GM21528 (cell line): ENCODE measurements around the gene APBA2.
"Not testable (repeated sequence)": the region's sequence is repeated elsewhere in the genome, so short reads cannot be mapped to it uniquely, and the experiment has no call there.

Experiments
- ATAC-seq: cut with Tn5 transposase; IDR thresholded peaks from one replicate; pipeline ENCODE4 v1.9.1; 2021; ENCODE audit warnings: mild to moderate bottlenecking, moderate library complexity; ENCODE audit not compliant: unreplicated experiment, low FRiP score

APBA2 gene

DNA sequence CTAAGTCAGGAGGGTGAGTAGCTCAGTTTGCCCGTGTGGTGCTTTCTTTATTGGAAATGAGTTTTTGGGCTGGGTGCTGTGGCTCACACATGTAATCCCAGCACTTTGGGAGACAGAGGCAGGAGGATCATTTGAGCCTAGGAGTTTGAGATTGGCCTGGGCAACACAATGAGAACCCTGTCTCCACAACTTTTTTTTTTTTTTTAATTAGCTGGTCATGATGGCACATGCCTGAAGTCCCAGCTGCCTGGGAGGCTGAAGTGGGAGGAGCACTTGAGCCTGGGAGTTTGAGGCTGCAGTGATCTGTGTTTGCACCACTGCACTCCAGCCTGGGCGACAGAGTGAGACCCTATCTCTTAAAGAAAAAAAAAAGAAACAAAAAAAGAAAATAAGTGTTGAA lies 208.9 kb downstream of the APBA2 start:
- ATAC-seq = no peak

DNA sequence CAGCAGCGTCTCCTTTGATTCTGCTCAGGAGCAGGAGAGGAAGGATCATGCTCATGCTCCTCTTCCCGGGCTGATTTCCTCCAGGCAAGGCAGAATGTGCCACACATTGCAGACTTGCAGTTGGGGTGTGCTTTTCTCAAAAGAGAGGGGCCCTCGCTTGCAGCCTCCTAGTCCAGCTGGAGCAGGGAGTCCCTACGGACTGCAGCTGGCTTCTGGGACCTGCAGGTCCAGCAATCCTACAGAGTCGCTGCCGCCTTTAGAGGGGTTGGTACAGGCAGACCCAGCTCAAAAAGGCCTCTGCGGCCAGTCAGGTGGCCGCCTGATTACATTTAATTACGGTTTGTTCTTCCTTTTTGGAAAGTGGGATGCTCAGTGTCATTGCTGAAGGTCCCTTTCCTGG lies 210.0 kb downstream of the APBA2 start:
- ATAC-seq = no peak

DNA sequence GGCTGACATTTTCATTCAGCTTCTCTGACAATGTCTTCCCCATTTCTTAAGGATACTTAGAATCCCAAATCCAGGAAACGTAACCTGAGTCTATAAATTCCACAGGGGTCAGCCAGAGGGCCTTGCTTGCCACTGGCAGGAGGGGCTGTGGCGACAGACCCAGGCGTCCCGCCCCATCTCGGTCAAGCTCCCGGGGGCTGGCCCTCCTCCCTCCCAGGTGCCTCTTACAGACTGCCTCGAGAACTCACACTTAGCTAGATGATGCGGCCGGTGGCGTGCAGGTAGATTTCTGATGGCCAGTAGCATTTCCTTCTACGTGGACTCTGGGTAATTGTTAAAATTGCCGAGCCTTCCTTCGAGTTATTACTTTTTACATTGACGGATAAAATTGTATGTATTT lies 211.4 kb downstream of the APBA2 start:
- no peak for ATAC-seq

DNA sequence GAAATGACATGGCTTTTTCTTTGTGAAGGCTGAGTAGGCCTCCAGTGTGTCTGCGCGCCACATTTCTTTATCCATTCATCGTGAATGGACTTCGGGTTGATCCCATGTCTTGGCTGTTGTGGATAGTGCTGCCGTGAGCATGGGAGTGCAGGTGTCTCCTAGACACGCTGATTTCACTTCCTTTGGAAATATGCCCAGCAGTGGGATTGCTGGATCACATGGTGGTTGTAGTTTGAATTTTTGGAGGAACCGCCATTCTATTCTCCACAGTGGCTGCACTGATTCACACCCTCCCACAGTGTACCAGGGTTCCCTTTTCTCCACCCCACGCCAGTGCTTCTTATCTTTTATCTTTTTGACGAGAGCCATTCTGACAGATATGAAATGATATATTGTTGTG lies 212.2 kb downstream of the APBA2 start:
- ATAC-seq = no peak

DNA sequence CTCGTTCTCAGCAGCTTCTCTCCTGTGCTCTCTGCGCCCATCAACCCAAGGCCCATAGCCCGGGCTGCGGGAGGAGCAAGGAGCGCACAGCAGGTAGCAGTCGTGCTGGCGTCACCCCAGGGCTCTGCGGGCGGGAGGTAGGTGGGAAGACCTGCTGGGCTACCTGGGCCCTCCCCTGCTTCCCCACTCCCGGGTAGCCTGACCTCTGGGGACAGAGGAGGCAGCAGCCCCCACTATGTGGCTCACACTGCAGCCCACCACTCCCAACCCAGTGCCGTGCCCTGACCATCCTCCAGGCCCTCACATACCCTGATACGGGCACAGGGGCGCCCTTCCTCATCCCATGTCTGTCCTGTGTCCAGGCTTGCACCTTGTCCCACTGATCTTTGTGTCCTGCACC lies 212.9 kb downstream of the APBA2 start:
- ATAC-seq = no peak

DNA sequence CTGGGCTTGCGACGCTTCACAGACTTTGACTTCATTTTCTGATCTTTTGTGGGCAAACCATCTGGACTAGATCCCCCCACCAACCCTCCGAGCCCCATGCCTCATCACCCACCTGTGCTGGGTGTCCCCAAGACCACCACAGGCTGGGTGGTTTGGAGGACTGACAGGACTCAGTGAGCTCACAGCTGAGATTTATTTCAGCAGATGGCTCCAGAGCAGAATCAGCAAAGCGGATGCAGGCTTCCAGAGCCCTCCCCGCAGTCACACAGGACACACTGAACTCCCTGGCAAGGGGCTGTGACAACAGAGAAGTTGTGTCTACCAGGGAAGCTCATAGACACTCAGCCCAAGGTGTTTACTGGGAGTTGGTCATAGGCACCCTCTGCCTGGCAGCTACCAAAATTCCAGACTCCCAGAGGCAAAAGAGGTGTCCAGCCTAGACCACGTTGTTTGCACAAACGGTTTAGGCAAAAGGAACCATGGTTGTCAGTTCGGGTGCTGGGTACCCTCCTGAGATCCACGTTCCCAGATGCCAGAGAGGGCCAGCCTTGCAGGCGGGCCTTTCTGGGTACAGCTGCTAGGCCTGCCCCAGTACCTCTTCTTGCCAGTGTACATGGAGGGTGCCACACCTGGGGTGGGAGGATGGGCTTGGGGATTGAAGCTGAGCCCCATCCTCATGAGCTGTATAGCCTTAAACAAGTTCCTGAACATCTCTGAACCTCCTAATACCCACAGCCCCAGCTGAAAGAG lies 213.5 kb downstream of the APBA2 start:
- no peak for ATAC-seq

DNA sequence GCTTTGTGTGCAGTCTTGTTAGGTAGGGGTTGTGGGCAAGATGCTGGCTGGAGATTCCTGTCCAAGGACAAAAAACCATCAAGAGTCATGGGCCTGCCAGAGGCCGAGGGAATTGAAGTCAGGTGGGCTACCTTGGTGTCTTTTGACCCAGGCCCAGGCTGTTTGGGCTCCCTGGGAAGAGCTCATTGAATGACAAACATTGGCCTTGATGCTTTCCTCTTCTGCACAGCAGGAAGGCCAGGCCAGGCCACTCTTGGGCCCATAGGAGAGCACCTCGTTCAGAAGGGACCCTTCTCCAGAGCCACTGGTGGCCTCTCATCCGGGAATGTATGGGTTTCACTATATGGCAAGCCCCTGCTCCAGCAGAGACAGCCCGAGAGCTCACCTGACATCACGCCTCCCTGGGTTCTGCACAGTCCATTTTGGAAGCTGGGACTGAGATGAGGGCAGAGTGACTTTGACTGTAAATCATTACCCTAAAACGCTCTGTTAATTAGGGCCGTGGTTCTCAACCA lies 214.8 kb downstream of the APBA2 start:
- no peak for ATAC-seq

DNA sequence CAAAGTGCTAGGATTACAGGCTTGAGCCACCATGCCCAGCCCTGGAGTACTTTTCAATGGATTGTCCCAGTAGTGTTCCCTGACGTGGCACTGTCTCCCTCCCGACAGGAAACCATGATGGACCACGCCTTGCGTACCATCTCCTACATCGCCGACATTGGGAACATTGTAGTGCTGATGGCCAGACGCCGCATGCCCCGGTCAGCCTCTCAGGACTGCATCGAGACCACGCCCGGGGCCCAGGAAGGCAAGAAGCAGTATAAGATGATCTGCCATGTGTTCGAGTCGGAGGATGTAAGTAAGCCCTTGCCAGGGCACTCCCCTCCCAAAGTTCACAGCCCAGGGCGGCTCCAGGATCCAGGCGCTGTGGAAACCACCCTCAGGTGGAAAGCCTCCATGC lies 215.7 kb downstream of the APBA2 start:
- ATAC-seq = no peak

DNA sequence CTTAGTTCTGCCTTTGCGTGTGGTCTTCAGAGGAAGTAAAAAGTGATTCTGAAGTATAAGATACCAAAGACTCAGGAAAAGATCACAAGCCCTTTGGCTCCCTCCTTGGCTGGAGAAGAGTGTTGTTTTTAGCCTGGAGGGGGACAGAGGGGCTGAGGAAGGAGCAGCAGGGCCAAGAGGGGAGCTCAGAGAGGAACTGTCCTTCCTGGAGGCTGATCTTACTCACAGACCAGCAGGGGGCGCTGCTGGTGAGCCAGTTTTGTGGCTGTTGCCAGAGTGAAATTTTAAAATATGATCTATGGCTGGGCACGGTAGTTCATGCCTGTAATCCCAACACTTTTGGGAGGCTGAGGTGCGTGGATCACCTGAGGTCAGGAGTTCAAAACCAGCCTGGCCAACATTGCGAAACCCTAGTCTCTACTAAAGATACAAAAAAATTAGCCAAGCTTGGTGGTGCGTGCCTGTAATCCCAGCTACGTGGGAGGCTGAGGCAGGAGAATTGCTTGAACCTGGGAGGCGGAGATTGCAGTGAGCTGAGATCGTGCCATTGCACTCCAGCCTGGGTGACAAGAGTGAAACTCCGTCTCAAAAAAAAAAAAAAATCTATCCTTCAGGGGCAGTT lies 216.5 kb downstream of the APBA2 start:
- ATAC-seq = not testable (repeated sequence)

DNA sequence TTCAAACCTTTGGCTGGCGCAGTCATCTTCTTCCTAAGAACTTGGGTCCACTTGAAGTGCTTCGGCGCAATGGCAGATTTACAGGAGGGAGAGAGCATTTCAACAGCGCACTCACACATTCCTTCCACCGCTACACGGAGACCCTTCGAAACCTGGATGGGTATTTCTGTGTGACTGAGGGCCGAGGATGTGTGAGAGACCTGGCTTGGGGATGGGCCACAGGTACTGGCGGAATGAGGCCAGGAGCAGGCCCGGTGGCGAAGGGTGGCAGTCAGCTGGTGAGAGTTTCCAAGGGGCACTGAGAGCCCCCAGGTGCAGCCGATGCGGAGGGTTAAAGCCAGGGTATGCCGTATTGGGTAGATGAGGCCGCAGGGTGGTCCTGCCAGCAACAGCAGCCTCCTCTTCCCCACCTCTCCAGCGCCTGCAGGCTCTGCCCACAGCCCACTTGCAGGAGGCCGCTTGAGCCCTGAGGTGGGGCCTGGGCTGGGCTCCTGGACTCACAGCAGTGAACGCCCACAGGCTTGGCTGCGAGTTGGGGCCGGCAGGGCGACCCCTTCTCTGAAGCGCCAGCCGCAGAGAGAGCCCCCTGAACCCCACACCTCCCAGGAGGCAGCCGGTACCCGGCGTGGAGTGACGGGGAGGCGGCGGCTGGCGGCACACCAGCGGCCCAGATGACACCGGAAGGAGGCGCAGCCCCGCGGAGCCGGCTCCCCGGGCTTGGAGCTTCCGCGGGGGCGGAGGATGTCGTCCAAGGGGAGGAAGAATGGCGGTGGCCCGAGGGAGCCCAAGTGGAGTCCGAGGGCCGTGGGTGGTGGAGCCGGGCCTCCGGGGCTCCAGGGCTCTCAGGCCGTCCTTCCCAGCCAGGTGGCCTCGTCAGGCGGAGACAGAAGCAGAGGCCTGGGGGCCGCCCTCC lies 217.4 kb downstream of the APBA2 start:
- no peak for ATAC-seq

DNA sequence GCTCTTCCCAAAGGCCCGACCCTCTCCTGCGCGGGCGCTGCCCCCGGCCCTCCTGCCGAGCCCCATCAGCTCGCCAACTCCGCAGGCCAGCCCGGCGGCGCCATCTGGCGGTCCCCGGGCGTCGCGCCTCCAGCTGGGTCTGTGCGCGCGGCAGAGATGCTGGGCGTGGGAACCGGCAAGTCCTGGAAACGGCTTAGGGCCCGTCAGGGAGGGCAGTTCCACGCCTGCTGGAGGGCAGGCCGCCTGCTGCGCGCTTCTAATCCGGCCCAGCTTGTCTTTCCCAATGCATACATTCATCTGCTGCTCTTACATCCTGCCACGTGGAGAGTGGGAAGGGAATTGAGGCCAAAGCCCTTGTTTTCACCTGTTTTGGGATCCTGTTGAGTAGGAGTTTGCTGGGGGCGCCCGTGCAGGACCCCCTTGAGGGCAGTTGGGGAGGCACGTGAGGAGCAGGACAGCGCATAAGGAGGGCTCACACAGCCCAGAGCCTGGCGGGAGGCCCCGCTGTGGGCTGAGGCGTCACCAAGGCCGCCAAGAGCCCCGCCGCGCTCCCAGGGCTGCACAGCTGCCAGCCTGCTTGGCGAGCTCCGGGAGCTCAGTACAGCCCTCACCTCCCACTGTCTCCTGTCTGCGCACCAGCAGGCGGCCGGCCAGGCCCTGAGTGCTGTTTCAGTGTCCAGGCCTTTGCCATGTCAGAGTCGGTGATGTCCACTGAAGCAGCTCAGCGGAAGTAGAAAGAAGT lies 218.2 kb downstream of the APBA2 start:
- ATAC-seq = no peak

DNA sequence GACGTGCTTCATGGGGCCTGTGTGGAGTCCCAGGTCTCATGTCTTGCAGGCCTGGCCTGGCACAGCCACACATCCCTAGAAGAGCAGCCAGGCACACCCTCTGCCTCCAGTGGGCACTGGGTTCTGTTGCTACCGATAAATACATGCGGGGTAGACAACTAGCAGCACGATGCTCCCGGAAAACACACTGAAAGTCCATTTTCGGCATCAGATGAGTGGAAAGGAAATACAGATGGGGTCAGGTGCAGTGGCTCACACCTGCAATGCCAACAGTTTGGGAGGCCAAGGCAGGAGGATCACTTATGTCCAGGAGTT lies 218.7 kb downstream of the APBA2 start:
- no peak for ATAC-seq

DNA sequence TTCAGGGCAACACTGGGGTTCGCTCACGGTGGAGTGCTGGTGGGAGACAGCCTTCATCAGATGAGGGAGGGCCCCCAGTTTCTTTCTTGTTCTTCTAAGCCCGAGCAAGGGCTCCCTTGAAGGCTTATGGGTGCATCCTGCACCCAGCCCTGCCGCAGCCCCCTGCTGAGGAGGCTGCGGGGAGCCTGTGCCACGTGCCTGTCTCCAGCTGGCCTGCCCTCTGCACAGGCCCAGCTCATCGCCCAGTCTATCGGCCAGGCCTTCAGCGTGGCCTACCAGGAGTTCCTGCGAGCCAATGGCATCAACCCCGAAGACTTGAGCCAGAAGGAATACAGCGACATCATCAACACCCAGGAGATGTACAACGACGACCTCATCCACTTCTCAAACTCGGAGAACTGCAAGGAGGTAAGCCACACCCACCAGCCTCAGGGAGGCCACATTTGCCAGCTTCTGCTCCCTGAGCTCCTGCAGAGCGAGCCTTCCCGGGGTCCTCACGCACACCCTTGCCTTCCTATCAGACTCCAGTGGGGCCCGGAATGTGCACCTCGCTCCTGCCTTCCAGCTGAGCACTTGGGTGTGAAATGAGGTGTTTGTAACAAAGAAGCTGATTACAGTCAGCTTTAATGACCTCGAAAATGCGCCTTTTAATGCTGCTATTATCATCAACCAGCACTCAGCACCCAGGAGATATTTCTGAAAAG lies 219.5 kb downstream of the APBA2 start:
- ATAC-seq = no peak

DNA sequence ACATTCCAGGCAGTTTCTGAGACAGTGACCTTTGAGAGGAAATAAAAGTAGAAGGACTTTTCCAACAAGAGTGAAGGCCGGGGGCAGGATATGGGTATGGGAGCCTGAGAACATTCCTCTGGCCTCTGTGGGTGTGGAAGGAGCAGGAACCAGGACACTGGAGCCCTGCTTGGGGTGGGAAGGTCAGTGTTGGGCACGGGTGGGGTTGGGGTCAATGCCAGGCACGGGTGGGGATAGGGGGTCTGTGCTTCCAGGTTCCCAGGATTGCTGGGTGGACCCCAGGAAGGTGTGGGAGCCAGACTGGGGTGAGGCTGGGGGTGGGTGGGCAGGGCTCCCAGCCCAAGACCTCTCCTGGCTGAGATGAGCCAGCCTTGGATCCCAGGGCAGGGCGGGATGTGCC lies 220.3 kb downstream of the APBA2 start:
- ATAC-seq = no peak

DNA sequence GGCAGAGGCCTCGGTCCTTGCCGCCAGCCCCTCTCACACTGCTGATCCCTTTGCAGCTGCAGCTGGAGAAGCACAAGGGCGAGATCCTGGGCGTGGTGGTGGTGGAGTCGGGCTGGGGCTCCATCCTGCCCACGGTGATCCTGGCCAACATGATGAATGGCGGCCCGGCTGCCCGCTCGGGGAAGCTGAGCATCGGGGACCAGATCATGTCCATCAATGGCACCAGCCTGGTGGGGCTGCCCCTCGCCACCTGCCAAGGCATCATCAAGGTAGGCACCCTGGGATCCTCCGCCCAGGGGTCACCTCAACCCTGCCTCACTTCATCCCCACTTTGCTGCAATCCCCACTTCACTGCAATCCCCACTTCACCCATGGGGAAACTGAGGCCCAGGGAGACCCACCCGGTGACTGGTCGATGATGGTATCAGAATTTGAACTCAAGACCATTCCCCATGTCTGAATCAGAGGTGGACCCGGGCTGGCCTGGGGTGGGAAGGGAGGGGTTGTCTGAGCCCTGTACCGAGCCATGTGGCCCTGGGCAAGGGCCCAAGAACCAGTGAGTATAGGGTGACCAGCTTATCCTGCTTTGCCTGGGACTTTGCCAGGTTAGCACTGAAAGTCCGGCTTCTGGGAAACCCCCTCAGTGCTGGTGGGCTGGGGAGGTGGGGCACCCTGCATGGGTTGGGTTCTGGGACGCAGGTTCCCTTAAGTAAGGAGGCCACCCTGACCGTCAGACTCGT lies 220.9 kb downstream of the APBA2 start:
- ATAC-seq = no peak

DNA sequence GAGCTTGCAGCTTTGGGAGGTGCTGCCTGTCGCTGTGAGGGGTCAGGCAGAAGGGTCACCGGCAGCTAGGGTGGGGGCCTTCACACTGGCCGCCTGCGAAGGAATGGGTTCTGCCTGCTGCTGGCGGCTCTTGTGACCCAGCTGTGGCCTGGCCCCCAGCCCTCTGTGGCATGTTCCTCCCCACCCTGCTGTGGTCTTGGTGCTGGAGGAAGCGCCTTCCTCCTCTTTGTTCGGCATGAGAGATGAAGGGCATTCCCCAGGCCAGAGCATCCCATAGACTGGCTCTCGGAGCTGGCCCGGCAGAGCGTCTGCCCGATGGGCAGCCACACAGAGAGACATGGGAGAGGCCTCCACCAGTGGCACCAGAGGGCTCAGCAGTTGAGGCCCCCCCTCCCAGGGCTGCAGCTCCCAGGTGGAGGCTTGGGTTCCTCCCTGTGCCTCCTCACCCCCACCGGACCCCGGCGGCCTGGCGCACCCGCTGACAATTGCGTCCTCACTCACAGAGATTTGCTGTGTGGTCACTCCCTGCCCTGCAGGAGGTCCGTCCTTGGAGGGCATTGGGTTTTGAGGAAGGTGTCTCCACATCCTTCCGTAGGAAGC lies 221.6 kb downstream of the APBA2 start:
- ATAC-seq = no peak

DNA sequence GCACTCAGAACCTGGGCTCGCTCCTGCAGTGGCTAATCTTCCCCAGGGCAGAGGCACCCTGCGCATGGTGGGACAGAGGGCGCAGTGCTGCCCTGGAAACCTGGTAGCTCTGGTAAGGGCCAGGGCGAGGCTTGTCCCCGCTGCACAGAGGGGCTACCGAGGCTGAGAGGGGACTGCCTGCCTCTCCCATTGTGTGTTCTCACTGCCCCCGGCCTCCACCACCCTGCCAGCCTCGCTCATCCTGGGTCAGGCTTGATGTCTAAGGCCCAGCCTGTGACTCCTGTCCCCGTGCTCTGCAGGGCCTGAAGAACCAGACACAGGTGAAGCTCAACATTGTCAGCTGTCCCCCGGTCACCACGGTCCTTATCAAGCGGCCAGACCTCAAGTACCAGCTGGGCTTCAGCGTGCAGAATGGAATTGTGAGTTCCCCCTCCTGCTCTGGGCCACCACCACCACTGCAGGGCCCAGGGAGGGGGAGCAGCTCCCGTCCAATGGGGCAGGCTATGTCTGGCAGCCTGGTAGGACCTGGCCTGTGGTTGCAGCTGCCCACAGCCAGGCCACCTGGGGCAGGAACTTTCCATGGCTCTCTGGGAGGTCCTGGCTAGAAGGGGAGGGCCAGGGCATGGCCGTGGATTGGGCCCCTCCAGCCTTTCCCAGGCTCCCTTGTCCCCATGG lies 222.3 kb downstream of the APBA2 start:
- no peak for ATAC-seq

DNA sequence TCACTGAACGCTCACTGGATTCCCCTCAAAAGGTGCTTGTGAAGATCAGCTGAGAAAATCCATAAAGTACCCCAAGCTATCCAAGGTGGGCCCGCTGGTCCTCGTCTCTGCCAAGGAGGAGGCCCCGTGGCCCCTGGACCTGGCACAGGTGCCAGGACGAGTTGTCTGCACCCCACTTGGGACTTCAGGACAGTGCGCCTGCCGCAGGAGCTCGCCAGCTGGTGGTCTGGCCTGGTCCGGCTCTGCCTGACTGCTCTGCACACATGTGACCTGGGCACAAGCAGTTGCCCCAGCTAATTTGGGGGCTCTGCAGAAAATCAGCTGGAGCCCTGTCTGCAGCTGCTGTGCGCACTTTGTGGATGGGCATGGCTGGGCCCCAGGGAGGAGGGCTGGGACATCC lies 224.0 kb downstream of the APBA2 start:
- ATAC-seq = no peak
